Measurements from ENCODE around the gene BCAS1. TPM values are rescaled to one million over a fixed set of nuclear protein-coding genes. Genes with fewer than 3 reads are reported as not detected.
A peak's percentile ranks its signal among the peaks of the same experiment; 100 is the strongest.

BCAS1 gene
- total and polyA plus RNA-seq, 10 of the 15 experiments (the other 5 are each of a cell fraction or from before 2014, with no cell fraction given) = 0.21 to 1.4 (median 0.55) TPM

GRCh38 chr20:54063992-54064676, 6.3 kb downstream of the BCAS1 start (continued):
- TF ChIP-seq, protein P1, sequence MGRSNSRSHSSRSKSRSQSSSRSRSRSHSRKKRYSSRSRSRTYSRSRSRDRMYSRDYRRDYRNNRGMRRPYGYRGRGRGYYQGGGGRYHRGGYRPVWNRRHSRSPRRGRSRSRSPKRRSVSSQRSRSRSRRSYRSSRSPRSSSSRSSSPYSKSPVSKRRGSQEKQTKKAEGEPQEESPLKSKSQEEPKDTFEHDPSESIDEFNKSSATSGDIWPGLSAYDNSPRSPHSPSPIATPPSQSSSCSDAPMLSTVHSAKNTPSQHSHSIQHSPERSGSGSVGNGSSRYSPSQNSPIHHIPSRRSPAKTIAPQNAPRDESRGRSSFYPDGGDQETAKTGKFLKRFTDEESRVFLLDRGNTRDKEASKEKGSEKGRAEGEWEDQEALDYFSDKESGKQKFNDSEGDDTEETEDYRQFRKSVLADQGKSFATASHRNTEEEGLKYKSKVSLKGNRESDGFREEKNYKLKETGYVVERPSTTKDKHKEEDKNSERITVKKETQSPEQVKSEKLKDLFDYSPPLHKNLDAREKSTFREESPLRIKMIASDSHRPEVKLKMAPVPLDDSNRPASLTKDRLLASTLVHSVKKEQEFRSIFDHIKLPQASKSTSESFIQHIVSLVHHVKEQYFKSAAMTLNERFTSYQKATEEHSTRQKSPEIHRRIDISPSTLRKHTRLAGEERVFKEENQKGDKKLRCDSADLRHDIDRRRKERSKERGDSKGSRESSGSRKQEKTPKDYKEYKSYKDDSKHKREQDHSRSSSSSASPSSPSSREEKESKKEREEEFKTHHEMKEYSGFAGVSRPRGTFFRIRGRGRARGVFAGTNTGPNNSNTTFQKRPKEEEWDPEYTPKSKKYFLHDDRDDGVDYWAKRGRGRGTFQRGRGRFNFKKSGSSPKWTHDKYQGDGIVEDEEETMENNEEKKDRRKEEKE (IDR thresholded peaks at IDR 0.05) = no peak
- no peak for TF ChIP-seq HDAC6 (IDR thresholded peaks at IDR 0.05; ENCODE audit: unreplicated experiment)
- no peak for TF ChIP-seq IRF3 (IDR thresholded peaks at IDR 0.05)
- no peak for TF ChIP-seq KLF5 (IDR thresholded peaks at IDR 0.05; ENCODE audit: partially characterized antibody)
- TF ChIP-seq ZNF274 (IDR thresholded peaks at IDR 0.05; ENCODE audit: insufficient read depth, insufficient read length) = no peak
- no peak for TF ChIP-seq NFYB (IDR thresholded peaks at IDR 0.05; ENCODE audit: insufficient read depth, low read depth, low read length)
- no peak for TF ChIP-seq E2F4 (IDR thresholded peaks at IDR 0.05; ENCODE audit: low read depth, low read length)
- no peak for TF ChIP-seq NR2C2 (IDR thresholded peaks at IDR 0.05; ENCODE audit: borderline replicate concordance, control insufficient read depth, insufficient read length, low read depth)
- TF ChIP-seq SREBF1 (IDR thresholded peaks at IDR 0.05; ENCODE audit: low read length) = no peak
- TF ChIP-seq TBL1XR1 (IDR thresholded peaks at IDR 0.05; ENCODE audit: low read depth, low read length) = no peak; the same call in 1 of the 2 replicates
- no peak for TF ChIP-seq IRF4 (IDR thresholded peaks at IDR 0.05; ENCODE audit: low read depth, low read length)
- TF ChIP-seq EZH2 (IDR thresholded peaks at IDR 0.05; ENCODE audit: borderline replicate concordance, control insufficient read depth, low read depth, low read length) = no peak
- TF ChIP-seq HCFC1 (IDR thresholded peaks at IDR 0.05; ENCODE audit: low read length) = no peak
- no peak for TF ChIP-seq ETV6 (conservative IDR thresholded peaks at IDR 0.05 in 1 of 2, IDR thresholded peaks at IDR 0.05 in 1 of 2; ENCODE audit: borderline replicate concordance in 1 of 2, low read depth in 1 of 2)
- no peak for TF ChIP-seq EGR1 (IDR thresholded peaks at IDR 0.05; ENCODE audit: borderline replicate concordance in 1 of 2, low read depth in 2 of 2, low read length in 2 of 2)
- TF ChIP-seq SKIL (IDR thresholded peaks at IDR 0.05; ENCODE audit: low read depth, poor library complexity, severe bottlenecking) = peak; percentile 79
- peak; percentile 23; the same call in 1 of the 2 replicates for TF ChIP-seq RCOR1 (conservative IDR thresholded peaks at IDR 0.05; ENCODE audit: low read depth, low read length)
- TF ChIP-seq BHLHE40 (IDR thresholded peaks at IDR 0.05; ENCODE audit: borderline replicate concordance in 1 of 2, low read depth in 2 of 2, low read length in 1 of 2) = peak; percentile 66 to 77; a peak in 3 of 4 replicates
- TF ChIP-seq, protein P2, sequence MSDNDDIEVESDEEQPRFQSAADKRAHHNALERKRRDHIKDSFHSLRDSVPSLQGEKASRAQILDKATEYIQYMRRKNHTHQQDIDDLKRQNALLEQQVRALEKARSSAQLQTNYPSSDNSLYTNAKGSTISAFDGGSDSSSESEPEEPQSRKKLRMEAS (IDR thresholded peaks at IDR 0.05; ENCODE audit: low read depth, low read length) = no peak
- no peak for TF ChIP-seq USF1 (IDR thresholded peaks at IDR 0.05; ENCODE audit: borderline replicate concordance, extremely low read length, insufficient read depth, low read depth, low read length)
